Measurements from ENCODE around the gene PAWR.
"Not testable (repeated sequence)": the region's sequence is repeated elsewhere in the genome, so short reads cannot be mapped to it uniquely, and the experiment has no call there.

PAWR gene

DNA sequence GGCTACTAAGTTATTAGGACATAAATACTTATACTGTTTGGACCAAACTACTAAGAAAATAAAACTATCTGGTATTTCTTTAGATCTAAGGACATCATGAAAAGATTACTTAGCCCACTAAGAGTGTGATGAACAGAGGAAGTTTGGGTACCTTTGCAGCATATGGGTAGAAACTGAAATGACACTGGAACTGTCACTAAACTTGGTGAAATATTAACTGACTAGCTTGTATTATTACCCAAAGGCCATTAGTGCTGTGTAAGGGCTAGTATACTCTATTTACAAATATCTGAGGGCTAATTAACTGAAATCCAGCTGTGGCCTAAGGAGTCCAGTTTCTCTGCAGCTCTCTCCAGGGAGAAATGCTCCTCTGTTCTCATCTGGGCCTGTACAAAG, 45.5 kb downstream of the PAWR start:
- DNase-seq (ENCODE audit: low spot score) = no peak

DNA sequence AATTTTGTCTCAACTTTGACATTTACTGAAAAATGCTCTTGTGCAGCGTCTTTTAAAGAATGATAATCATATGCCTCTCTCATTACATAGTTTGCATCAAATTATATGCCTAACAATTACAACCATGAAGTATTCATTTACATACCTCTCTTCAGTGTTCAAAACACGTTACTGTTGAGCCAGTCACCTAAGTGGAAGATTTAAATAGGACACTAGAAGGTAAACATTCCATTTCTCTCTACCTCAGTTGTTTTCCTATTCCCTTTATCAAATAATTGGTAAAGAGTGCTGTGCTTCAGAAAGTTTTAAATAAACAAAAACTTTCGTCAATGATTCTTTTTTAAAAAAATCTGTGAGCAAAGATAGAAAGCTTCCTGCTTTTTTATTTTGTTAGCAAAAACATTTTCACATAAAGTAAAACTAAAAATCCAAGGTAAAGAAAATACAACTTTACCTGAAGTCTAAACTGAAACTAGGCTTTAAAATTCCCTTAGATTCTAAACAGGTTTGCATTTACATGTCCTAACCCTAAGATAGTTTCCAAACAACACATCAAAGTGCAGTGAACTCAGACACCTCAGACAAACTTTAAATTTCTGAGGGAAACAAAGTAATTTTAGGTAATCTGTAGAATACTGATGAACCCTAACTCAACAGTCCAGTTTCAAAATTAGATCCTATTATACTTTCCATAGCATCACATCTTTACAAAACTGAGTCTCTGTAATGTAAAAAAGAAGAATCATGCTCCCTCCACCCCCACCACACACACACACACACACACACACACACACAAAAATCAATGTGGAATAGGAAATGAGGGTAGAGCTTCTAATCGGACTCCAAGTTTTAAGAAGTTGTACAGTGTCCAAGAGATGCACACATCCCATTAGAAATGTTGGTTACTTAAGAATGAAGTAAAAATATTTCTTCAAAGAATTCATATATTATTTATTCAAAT, 46.2 kb downstream of the PAWR start:
- no peak for DNase-seq (ENCODE audit: low spot score)

DNA sequence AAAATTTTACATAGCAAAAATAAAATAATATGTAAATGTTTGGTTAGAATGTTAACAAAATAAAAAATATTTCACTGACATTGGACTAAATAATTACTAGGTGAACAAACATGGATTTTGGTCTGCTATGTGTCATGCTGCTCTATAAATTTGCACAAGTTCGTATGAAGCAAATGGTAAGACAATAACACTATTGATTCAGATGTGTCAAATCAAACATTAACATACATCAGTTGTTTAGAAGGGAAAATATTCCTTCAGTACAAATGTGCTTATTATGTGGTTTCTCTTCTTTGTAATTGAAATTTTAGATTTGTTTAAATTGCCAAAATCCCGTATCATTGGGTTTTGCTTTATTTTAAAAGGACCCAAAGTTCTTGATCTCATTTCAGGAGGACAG, 46.9 kb downstream of the PAWR start:
- DNase-seq (ENCODE audit: low spot score) = no peak

DNA sequence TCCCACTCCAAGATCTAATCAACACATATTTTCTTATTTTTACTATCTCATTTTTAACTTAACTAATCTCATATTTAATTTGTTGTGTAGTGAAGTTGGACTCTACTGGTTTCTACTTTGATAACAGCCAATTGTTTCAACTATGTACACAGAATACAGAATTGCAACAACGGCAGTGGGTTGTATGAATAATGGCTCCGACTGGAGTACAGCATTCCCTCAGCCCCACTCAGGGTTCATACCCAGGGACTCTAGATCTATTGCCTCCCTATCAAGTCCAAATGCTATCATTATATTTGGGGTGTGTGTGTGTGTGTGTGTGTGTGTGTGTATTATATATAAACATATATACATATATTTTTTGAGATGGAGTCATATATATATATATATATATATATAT, 52.3 kb downstream of the PAWR start:
- DNase-seq (ENCODE audit: low spot score) = no peak

GRCh38 chr12:79637093-79637492, 53.7 kb downstream of the PAWR start:
- DNase-seq (ENCODE audit: low spot score) = no peak

GRCh38 chr12:79635676-79636075, 55.1 kb downstream of the PAWR start:
- no peak for DNase-seq (ENCODE audit: low spot score)

- no peak for DNase-seq (ENCODE audit: low spot score)
Measured at GRCh38 chr12:79634957-79635471, 55.8 kb downstream of the PAWR start.

- no peak for DNase-seq (ENCODE audit: low spot score)
Measured at GRCh38 chr12:79629561-79629960, 61.2 kb downstream of the PAWR start.

GRCh38 chr12:79626735-79627134, 64.0 kb downstream of the PAWR start:
- not testable (repeated sequence) for DNase-seq (ENCODE audit: low spot score)

DNA sequence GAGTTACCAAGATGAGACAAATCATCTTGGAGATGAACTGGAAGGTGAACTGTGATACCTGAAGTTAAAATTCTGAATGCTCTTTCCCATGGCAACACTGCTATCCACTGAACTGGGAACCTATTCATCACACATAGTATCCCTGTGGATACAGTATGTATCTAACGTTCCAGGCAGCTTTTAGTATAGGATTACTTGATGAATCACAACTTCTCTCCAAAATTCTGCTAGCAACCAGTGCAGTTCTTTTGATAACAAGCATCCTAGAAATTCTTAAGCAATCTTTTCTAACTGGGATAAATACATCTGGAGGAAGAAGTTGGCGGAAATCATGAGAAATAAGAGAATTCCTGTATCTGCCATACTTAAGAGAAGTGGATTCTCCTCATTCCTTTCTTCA, 66.4 kb downstream of the PAWR start:
- no peak for DNase-seq (ENCODE audit: low spot score)

GRCh38 chr12:79619872-79620562, 70.7 kb downstream of the PAWR start:
- DNase-seq (ENCODE audit: low spot score) = no peak

GRCh38 chr12:79618848-79619404, 71.8 kb downstream of the PAWR start:
- DNase-seq (ENCODE audit: low spot score) = no peak

DNA sequence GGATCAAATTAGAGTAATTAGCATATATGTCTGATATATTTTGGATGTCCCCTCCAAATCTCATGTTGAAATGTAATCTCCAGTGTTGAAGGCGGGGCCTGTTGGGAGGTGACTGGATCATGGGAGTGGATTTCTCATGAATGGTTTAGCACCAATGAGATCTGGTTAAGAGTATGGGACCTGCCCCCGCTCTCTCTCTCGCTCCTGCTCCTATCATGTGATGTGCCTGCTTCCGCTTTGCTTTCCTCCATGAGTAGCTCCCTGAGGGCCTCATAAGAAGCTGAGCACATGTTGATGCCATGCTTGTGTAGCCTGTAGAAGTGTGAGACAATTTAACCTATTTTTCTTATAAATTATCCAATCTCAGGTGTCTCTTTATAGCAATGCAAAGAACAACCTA, 73.1 kb downstream of the PAWR start:
- no peak for DNase-seq (ENCODE audit: low spot score)

DNA sequence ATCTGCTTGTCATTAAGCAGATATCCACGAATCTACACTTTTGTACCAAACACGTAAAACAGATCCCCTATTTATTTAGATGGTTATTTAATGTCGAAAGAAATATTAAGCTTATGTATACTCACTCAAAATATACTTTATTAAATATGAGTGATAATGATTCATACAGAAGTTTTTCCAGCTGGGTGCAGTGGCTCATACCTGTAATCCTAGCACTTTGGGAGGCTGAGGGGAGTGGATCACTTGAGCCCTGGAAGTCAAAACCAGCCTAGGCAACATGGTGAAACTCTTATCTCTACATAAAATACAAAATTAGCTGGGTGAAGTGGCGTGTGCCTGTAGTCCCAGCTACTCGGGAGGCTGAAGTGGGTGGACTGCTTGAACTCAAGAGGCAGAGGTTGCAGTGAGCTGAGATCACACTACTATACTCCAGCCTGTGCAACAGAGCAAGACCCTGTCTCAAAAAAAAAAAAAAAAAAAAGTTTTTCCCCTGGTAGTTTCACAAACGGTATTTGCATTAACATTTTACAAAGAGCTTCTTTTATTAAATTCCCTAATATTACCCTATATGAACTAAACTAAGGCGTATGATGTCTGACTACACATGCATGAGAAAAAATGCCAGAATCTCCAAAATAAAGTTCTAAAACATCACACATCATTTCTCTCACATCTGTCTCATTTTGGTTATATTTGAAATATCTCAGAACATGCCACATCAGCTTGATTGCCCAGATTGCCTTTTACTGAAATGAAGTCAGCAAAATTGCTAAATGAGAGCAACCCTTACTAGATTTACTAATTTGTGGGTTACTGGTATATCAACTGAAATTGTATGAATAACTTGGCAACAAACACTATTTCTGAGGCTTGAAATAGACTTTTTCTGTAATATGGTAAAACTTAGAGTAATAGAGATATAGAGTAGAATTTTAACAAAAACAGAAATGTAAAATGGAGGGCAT, 74.9 kb downstream of the PAWR start:
- peak; percentile 5 for DNase-seq (ENCODE audit: low spot score)

- no peak for DNase-seq (ENCODE audit: low spot score)
Measured at GRCh38 chr12:79614730-79615129, 76.0 kb downstream of the PAWR start.

GRCh38 chr12:79601908-79602307, 88.9 kb downstream of the PAWR start:
- DNase-seq (ENCODE audit: low spot score) = no peak

- no peak for DNase-seq (ENCODE audit: low spot score)
Measured at GRCh38 chr12:79597910-79598309, 92.9 kb downstream of the PAWR start.

- DNase-seq (ENCODE audit: low spot score) = no peak
Measured at GRCh38 chr12:79596719-79597350, 93.9 kb downstream of the PAWR start.

- DNase-seq (ENCODE audit: low spot score) = no peak
Measured at GRCh38 chr12:79595273-79595672, 95.5 kb downstream of the PAWR start.

DNA sequence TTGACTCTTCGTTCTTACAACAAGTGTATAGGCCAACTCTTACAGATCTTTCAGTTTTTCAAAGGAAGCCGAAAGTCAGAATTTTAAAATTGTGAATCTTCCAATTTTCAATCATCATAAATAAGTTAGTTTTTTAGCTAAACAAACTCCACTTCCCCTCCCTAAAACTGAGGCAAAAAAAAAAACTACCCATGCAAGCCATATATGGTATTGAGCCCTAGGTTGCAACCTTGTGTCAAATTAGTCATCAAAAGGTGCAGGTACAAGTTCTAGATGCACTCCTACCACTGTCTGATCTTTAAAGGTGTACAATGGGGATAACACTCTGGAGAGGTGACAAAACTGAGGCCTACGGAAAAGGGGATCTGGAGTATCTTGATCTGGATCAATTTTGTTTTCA, 97.9 kb downstream of the PAWR start:
- no peak for DNase-seq (ENCODE audit: low spot score)

DNA sequence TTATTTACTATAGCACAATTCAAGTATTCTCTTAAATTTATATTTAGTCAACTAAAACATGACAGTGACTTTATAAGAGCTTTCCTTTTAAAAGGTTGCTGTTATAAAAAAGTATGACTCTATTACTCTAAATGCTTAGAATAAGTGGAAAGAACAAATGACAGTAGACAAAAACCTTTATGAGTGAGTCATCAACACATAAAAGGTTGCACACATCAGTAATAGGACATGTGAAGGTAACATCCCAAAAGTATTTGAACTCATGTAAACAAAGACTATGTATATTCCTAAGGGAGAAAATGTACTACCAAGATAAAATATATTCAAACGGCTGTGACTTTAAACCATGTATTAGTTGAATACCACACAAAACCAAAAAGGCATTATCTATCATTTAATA, 98.8 kb downstream of the PAWR start:
- no peak for DNase-seq (ENCODE audit: low spot score)

Measured in germinal center (tissue), 1 donor.